Common myeloid progenitor, CD34-positive (primary cell): ENCODE measurements around the gene COX20.

Experiments used
- CTCF ChIA-PET: fragments of 350-600 bp; sonication (Branson Sonifier 250); formaldehyde crosslinking; loops from one replicate; lab custom pipeline; 2021; ENCODE audit warnings: antibody characterized with exemption; lab: Charles Lee
- POLR2A ChIA-PET: fragments of 350-600 bp; sonication (Branson Sonifier 250); formaldehyde crosslinking; loops from one replicate; lab custom pipeline; 2021; ENCODE audit warnings: antibody characterized with exemption; lab: Charles Lee
- DNase-seq, 3 donors: peaks; one replicate each; pipeline versions ENCODE4 v3.0.0 to v3.0.0-alpha.2; 2013
- H3K27ac ChIP-seq, 2 experiments: 1 replicate in 1 of 2; 2 replicates in 1 of 2; pipeline ENCODE4 v1.7.0; 2013; ENCODE audit warnings: inconsistent platforms in 2 of 2, low read length in 2 of 2, mild to moderate bottlenecking in 2 of 2, low read depth in 1 of 2, moderate library complexity in 1 of 2; ENCODE audit not compliant: severe bottlenecking in 2 of 2, insufficient read depth in 1 of 2, poor library complexity in 1 of 2
- H3K27me3 ChIP-seq, 5 experiments: replicated peaks in 2 of 5; 1 replicate in 3 of 5; 2 replicates in 2 of 5; pipeline versions ENCODE4 v1.6.1 to v1.7.0; 2013; ENCODE audit warnings: low read length in 4 of 5, mild to moderate bottlenecking in 2 of 5, moderate library complexity in 2 of 5, inconsistent platforms in 1 of 5; ENCODE audit not compliant: insufficient read depth in 5 of 5, control insufficient read depth in 4 of 5
- H3K36me3 ChIP-seq, 4 experiments: 1 replicate in 2 of 4; 2 replicates in 2 of 4; pipeline versions ENCODE4 v1.6.1 to v1.7.0; 2013; ENCODE audit warnings: low read length in 3 of 4, control low read depth in 1 of 4, mild to moderate bottlenecking in 1 of 4; ENCODE audit not compliant: control insufficient read depth in 4 of 4, insufficient read depth in 4 of 4
- H3K4me1 ChIP-seq, 4 experiments: 1 replicate in 3 of 4; 2 replicates in 1 of 4; pipeline versions ENCODE4 v1.6.1 to v1.7.1; 2013; ENCODE audit warnings: low read length in 3 of 4, mild to moderate bottlenecking in 3 of 4, control low read depth in 1 of 4, inconsistent platforms in 1 of 4, moderate library complexity in 1 of 4; ENCODE audit not compliant: control insufficient read depth in 4 of 4, insufficient read depth in 4 of 4; ENCODE audit errors: control extremely low read depth in 1 of 4
- H3K4me3 ChIP-seq, 7 experiments: 1 replicate in 4 of 7; 2 replicates in 3 of 7; pipeline versions ENCODE4 v1.5.1 to v1.7.0; 2013; ENCODE audit warnings: mild to moderate bottlenecking in 7 of 7, low read length in 6 of 7, moderate library complexity in 6 of 7, inconsistent platforms in 2 of 7, low read depth in 2 of 7, control low read depth in 1 of 7; ENCODE audit not compliant: insufficient read depth in 4 of 7, control insufficient read depth in 1 of 7; ENCODE audit errors: extremely low read depth in 1 of 7
- H3K9me3 ChIP-seq, 5 experiments: 1 replicate in 4 of 5; 2 replicates in 1 of 5; pipeline versions ENCODE4 v1.6.1 to v1.7.1; 2013; ENCODE audit warnings: low read length in 4 of 5, mild to moderate bottlenecking in 2 of 5, inconsistent platforms in 1 of 5, low read depth in 1 of 5, moderate library complexity in 1 of 5; ENCODE audit not compliant: control insufficient read depth in 4 of 5, insufficient read depth in 2 of 5; ENCODE audit errors: control extremely low read depth in 1 of 5
- WGBS: methylation state at CpG from one replicate; pipeline ENCODE4 v1.1.5; 2013; ENCODE audit not compliant: insufficient coverage; 5-methylcytosine and 5-hydroxymethylcytosine counted together

Gene COX20

GRCh38 chr1:244802556-244803239 is 32.8 kb upstream of the COX20 start:
- H3K27ac ChIP-seq: no peak overlapping the region
- no peaks in the 10 kb centered on the region for H3K36me3 ChIP-seq
- peaks cover 0 to 17% (median 2%) of the 10 kb centered on the region in 5 experiments for H3K27me3 ChIP-seq
- no peak overlapping the region for H3K4me3 ChIP-seq
- 70% methylated on average over 12 of the region's 16 CpGs for WGBS
- H3K4me1 ChIP-seq: peaks cover 0 to 9% (median 2%) of the 10 kb centered on the region in 4 experiments
- ChIA-PET POLR2A (no interaction called here), CTCF (interaction anchor here (1.1 to 4.8 kb wide), 13 partner anchors 11 to 243 kb away, joined by 3 to 36 read pairs (median 7); partner anchors contain the start of gene HNRNPU)
- DNase-seq: peak in 1 of 3 donors; percentile 15
- no peaks in the 10 kb centered on the region for H3K9me3 ChIP-seq

DNA sequence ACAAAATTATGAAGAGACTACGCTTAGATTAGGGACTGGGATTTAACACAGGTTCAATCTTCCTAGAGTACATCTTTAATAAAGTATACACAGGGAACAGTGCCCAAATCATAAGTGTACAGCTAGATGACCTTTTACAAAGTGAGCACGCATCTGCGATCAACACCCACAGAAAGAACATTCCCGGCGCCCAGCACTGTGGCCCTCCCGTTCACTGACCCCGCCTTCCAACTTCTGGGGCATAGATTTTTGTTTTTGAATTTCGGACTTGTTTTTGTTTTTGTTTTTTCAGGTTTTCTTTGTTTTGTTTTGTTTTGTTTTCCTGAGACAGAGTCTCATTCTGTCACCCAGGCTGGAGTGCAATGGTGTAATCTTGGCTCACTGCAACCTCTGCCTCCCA is 30.6 kb upstream of the COX20 start:
- Histone ChIP-seq H3K27ac (no peak overlapping the region), H3K9me3 (no peaks in the 10 kb centered on the region), H3K4me3 (no peak overlapping the region), H3K36me3 (no peaks in the 10 kb centered on the region), H3K4me1 (peaks cover 0 to 9% (median 2%) of the 10 kb centered on the region in 4 experiments), H3K27me3 (peaks cover 0 to 17% (median 2%) of the 10 kb centered on the region in 5 experiments)
- CTCF ChIA-PET: interaction anchor here (4.8 kb wide), 1 partner anchor 237 kb away, joined by 36 read pairs; no protein-coding TSS in a partner anchor
- 97% methylated on average over 5 of the region's 8 CpGs for WGBS
- DNase-seq: no peak
- POLR2A ChIA-PET: no interaction called here

- H3K27ac ChIP-seq: no peak overlapping the region
- no peaks in the 10 kb centered on the region for H3K36me3 ChIP-seq
- POLR2A ChIA-PET: interaction anchor here (0.7 kb wide), 1 partner anchor 163 kb away, joined by 4 read pairs; no protein-coding TSS in a partner anchor
- peaks cover 0 to 6% (median 2%) of the 10 kb centered on the region in 4 experiments for H3K4me1 ChIP-seq
- CTCF ChIA-PET: interaction anchor here (1.2 to 1.4 kb wide), 2 partner anchors 10 to 203 kb away, joined by 3 to 4 read pairs; no protein-coding TSS in a partner anchor
- no peaks in the 10 kb centered on the region for H3K9me3 ChIP-seq
- H3K27me3 ChIP-seq: peaks cover 0 to 23% (median 4%) of the 10 kb centered on the region in 5 experiments
- no peak overlapping the region for H3K4me3 ChIP-seq
- DNase-seq: peak in 2 of 3 donors; percentile 17 to 18
These were observed 28.3 kb upstream of the COX20 start for GRCh38 chr1:244807138-244807537.

- Histone ChIP-seq H3K27me3 (peaks cover 0 to 17% (median 2%) of the 10 kb centered on the region in 5 experiments), H3K4me3 (no peak overlapping the region), H3K9me3 (no peaks in the 10 kb centered on the region), H3K4me1 (peaks cover 0 to 4% (median under 1%) of the 10 kb centered on the region in 4 experiments), H3K36me3 (no peaks in the 10 kb centered on the region), H3K27ac (no peak overlapping the region)
- no peak for DNase-seq
- CTCF ChIA-PET: interaction anchor here (1.0 kb wide), 1 partner anchor 14 kb away, joined by 3 read pairs; no protein-coding TSS in a partner anchor
- POLR2A ChIA-PET: no interaction called here
- WGBS: 86% methylated on average over 22 of the region's 22 CpGs
These were observed 25.2 kb upstream of the COX20 start for GRCh38 chr1:244810221-244810620.

GRCh38 chr1:244813327-244813726 is 22.1 kb upstream of the COX20 start:
- DNase-seq: no peak
- POLR2A ChIA-PET: no interaction called here
- 88% methylated on average over 4 of the region's 6 CpGs for WGBS

GRCh38 chr1:244815600-244816099 is 19.8 kb upstream of the COX20 start:
- Histone ChIP-seq H3K27me3 (peaks cover 0 to 3% (median under 1%) of the 10 kb centered on the region in 5 experiments), H3K9me3 (no peaks in the 10 kb centered on the region), H3K4me1 (peaks cover 0 to 18% (median 9%) of the 10 kb centered on the region in 4 experiments), H3K27ac (no peak overlapping the region), H3K4me3 (peak overlapping the region in 6 of 7 experiments; percentile 22 to 77 (median 64)), H3K36me3 (no peaks in the 10 kb centered on the region)
- WGBS: 27% methylated on average over 14 of the region's 15 CpGs
- POLR2A ChIA-PET: interaction anchor here (0.7 kb wide), 1 partner anchor 19 kb away, joined by 4 read pairs; no protein-coding TSS in a partner anchor
- DNase-seq: peak; percentile 83 to 91 (median 88)
- CTCF ChIA-PET: interaction anchor here (1.1 to 1.4 kb wide), 2 partner anchors 10 to 12 kb away, joined by 3 to 7 read pairs; no protein-coding TSS in a partner anchor

More at GRCh38 chr1:244813327-244813726, 22.1 kb upstream of the COX20 start:
- no peak overlapping the region for H3K4me3 ChIP-seq
- H3K27me3 ChIP-seq: peaks cover 0 to 9% (median 2%) of the 10 kb centered on the region in 5 experiments
- CTCF ChIA-PET: interaction anchor here (1.0 to 2.9 kb wide), 6 partner anchors 11 to 229 kb away, joined by 3 to 11 read pairs (median 4); no protein-coding TSS in a partner anchor
- no peaks in the 10 kb centered on the region for H3K36me3 ChIP-seq
- no peak overlapping the region for H3K27ac ChIP-seq
- peaks cover 0 to 18% (median 9%) of the 10 kb centered on the region in 4 experiments for H3K4me1 ChIP-seq
- H3K9me3 ChIP-seq: no peaks in the 10 kb centered on the region
